CD1c-positive myeloid dendritic cell (primary cell): Measurements from ENCODE around the gene ATG16L1.

Experiments
- DNase-seq: peaks from one replicate; pipeline ENCODE4 v3.0.0-alpha.2; 2016; ENCODE audit errors: extremely low spot score

The ATG16L1 gene

DNA sequence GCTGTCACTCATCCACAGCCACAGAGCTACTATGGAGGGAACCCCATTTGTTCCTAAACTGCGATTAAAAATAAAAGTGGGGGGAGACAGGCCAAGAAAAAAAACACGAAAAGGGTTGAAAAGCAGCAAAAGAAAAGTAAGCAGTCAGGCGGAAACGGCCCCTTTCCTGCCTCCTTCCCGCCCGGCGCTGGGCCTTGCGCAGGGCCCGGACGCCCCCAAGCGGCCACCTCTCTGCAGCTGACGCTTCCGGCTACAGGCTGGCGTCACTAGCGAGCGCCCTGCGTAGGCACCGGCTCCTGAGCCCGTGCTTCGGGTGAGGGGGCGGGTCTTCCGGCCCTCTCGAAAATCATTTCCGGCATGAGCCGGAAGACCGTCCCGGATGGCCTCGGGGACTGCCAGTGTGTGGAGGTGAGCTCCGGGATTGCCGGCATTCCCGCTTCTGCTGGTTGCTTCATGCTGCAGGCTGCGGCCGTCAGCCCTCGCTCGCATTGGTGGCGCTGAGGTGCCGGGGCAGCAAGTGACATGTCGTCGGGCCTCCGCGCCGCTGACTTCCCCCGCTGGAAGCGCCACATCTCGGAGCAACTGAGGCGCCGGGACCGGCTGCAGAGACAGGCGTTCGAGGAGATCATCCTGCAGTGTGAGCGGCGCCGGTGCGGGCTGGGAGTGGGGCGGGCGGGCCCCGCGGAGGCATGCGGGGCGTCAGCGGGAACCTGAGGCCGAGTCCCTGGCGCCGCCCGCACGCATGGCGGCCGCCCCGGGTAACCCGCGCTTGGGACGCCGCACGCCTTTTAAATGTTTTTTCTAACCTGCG lies at the start of gene ATG16L1:
Gene ATG16L1, plus strand, starts transcription at position 368 of the 811 bp plus-strand sequence. Its CDS starts 155 bp downstream, at position 523.
- DNase-seq = peak; percentile 98

DNA sequence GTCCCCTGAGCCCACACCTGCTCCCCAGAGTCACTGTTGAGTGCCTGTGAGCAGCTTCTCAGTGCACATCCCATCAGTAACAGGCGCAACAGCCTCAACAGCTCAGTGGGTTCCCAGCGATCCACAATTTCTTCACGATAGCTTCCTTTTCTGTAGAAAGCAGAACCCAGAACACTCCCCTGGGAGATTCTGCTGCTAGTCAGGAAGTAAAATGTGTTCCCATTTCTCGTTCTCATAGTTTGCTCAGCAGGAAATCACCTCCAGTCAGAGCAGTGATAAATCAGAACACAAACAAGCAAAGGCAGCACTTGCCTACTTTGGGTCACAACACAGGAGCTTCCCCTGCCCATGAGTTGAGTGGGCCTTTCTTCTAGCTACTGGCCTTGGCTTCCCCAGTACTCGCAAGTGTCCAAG lies 48.9 kb upstream of the ATG16L1 start:
- DNase-seq = peak; percentile 86

DNA sequence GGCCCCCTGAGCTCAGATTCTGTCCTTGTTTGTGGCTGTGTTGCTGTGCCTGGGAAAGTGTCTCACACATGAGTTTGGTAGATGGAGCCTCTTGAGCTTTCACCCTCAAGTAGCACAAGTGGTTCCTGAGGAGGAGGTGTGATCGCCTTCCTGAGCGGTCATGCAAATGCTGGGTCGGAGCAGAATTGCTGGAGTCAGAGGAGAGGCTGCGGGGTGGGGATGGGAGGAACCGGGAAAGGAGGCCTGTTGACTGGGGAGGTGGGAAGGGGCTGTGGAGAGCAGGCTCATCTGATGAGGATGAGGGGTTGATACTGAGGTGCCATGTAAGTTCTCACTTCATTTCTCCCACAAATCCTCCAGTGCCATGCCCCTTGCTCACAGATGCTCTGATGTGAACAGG lies 48.4 kb upstream of the ATG16L1 start:
- no peak for DNase-seq

DNA sequence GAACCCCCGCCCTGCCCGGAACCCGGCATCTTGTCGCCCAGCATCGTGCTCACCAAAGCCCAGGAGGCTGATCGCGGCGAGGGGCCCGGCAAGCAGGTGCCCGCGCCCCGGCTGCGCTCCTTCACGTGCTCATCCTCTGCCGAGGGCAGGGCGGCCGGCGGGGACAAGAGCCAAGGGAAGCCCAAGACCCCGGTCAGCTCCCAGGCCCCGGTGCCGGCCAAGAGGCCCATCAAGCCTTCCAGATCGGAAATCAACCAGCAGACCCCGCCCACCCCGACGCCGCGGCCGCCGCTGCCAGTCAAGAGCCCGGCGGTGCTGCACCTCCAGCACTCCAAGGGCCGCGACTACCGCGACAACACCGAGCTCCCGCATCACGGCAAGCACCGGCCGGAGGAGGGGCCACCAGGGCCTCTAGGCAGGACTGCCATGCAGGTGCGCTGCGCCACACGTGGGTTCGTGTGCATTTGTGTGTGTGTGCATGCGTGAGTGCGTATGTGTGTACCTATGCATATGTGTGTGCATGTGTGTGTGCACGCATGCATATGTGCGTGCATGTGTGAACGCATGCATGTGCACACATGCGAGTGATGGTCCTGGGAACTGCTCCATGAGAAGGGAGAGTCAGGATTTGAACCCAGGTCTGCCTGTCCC lies 47.1 kb upstream of the ATG16L1 start:
- DNase-seq = no peak

DNA sequence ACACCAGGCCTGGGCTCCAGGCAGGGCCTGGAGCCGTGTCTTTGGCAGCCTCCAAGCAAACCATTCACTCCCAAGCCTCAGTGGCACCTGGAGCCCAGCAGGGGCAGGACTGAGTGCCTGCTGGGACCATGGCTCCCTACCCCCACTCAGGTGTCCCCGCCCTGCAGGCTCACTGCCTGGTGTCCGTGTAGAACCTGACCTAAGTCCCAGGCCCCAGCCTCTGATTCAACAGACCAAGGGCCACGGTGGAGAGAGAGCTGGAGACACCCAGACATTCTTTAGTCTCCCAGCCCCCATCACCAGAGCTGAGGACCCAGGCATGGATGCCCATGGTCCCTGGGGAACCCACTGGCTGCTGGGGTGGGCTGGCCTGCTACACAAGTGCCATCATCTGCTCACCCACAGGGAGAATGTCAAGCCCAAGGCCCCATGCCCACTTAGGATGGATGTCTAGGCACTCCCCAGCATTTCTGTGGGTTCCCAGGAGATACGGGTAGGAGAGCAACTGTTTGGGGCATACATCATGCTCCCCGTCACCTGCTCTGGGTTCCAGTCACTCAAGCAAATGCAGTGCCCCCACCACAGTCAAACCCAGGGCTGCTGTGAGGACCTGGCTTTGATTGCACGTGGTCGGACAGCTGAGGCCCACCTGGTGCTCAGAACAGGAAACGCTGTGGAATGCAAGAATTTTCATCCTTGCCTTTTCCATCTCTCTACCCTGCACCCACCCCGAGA lies 42.9 kb upstream of the ATG16L1 start:
- DNase-seq = no peak

DNA sequence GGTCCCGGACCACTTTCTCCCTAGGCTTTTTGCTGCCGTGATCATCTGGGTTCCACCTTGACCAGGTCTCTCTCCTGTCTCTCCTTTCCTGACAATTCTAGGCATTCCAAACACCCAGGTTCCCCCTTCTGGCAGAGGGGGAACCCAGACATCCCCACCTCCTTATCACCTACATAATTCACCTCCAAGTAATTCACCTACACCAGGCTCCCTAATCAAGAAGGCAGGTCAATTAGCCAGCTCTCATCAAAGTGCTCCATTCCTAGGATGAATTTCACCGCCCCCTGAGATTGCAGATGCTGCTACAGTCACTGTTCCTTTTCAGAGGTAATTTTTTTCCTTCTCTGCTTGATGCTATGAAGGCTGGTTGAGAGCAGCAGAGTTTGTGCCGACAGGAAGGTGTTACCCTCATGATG lies 42.3 kb upstream of the ATG16L1 start:
- DNase-seq = no peak

DNA sequence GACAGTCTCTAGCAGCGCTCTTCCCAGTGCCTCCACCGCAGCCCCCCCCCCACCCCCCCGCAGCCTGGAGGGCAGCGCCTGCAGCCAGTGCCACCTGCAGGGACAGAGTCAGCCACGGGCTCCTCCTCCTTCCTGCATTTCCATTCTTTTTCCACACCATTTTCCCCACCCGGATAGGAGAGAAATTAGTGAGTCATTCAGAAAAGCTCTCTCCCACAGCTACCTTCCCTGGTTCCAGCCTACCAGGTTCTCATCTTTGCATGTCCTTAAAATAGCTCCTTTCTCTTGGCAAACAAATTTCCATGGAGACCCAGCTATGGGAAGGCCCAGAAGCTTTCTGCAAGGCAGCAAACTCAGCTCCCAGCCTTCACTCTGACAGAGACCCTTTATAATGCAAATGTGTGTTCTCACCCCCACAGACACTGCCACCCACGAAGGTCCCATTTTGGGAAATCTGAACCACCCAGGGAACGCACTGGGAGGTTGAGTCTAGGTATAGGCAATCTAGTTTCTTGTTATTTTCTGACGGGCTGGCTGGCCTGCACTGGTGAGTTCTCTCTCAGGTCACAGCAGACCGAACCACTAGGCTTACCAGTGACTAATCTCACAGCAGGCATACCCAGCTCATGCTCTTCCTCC lies 41.8 kb upstream of the ATG16L1 start:
- DNase-seq = no peak

DNA sequence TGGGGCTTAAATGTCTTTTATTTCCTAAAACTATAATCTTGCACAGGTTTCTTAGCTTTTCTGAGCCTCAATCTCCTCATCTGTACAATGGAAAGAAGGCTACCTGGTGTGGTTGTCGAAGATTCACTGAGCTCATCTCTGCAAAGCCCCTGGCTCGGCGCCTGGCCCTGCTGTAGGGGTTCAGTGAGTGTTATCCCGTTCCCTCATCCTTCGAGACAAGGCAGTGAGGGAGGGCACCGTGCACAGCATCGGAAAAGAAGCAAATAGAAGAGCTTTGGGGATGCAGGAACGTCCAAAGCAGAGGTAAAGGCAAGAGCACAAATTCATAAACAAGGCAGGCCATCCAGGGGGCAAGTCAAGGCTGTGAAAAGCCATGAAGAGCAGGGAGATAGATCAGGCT lies 41.2 kb upstream of the ATG16L1 start:
- no peak for DNase-seq

DNA sequence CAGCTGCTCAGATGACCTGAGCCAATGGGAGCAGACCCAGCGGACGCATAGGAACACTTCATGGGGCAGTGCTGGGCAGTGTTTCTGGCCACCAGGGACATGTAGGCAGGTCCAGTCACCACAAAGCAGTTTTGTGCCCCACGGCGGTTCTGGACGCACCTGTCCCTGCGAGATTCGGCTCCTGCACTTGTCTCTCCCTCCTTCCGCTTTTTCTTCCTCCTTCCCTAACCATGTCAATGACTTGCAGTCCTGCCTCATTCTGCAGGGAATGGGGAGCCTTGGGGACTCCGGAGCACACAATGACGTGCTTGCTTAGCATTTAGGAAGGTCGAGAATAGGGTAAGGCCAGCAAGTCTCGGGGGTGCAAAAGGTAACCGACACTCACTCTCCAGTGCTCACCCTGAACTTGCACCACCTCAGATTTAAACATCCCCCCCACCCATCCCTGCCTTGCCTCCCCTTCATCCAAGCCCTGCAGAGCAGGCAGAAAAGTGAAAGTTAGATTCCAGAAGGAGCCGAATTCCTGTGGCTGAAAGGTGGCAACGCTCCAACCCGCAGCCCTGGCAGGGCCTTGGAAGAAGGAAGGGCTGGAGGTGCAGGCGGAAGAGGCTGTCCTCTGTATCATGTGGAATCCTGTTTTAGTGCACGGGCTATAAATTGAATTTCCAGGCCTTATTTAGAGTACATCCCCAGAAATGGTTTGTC lies 40.5 kb upstream of the ATG16L1 start:
- DNase-seq = no peak

DNA sequence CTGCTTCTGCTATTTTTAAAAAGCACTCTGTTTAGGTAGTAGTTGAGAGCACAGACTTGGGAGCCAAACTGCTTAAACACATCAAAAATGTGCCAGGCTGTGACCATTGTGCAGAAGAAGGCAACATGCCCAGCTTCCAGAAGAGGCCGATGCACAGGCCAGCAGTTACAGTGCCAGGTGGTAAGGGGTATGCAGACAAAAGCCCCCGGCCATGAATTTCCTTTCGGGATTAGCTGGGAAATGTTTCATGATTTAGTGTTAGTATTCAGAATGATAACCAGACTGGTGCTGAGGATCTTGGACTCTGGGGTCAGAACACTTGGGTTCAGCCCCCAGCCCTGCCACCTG lies 40.0 kb upstream of the ATG16L1 start:
- no peak for DNase-seq

DNA sequence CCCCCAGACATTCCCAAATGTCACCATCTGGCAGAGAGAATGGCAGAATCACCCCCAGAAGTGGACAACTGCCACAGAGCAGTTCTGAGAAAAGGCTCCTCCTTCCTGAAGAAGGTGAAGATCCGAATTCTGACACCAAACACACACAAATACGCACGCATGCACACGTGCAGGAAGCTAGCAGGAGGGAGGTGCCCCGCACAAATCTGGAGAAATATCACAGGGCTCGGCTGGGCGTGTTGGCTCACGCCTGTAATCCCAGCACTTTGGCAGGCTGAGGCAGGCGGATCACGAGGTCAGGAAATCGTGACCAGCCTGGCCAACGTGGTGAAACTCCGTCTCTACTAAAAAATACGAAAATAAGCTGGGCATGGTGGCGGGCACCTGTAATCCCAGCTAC lies 38.5 kb upstream of the ATG16L1 start:
- no peak for DNase-seq

DNA sequence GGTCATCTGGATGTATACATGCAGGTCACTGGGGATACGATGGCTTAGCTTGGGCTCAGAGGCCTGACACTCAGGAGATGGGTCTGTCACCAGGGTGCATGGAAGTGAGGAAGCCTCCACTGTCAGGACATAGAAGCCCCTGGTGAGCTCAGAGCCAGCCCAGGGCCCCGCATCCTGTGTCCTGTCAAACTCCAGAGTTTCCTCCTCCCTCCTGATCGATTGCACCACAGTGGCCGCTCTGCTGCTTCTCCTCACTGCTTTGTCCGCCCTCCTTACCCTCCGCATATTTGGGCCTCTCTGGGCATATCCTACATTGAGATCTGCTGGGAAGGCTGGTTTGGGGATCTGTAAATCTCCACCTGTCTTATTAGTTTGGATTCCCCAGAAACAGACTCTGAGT lies 37.5 kb upstream of the ATG16L1 start:
- no peak for DNase-seq

DNA sequence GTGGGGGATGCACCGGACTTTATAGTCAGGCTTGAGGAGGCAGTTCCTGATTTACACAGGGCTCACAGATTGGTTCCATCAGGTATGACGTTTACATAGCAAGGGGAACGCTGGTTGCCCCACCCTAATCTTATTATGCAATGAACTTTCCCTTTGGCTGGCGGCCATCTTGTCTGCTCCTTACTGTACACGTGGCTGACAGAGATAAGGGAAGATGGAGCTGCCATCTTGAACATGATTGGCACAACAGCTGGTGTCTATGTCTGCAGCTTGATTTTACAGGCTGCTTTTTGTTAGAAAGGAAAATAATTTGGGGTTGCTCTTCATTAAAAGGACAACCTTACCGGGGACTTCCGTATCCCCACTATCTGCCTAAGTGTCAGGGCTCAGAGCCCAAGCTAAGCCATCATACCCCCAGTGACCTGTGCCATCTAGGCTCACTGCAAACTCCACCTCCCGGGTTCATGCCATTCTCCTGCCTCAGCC lies 33.5 kb upstream of the ATG16L1 start:
- peak; percentile 52 for DNase-seq

DNA sequence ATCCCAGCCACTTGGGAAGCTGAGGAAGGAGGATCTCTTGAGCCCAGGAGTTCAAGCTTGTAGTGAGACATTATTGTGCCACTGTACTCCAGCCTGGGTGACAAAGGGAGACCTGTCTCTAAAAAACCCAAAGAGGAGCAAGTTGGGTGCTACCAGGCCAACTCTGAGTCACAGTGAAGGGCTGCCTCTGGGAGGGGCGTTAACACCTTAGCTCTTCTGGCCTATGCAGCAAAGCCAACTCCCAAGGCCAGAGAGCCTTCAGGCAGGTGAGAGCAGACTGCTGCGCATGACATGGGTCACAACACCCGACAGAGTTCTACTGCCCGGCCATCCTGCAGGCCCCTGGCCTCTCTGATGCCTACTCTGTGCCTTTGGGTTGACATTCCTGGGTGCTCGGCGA lies 32.6 kb upstream of the ATG16L1 start:
- DNase-seq = no peak

DNA sequence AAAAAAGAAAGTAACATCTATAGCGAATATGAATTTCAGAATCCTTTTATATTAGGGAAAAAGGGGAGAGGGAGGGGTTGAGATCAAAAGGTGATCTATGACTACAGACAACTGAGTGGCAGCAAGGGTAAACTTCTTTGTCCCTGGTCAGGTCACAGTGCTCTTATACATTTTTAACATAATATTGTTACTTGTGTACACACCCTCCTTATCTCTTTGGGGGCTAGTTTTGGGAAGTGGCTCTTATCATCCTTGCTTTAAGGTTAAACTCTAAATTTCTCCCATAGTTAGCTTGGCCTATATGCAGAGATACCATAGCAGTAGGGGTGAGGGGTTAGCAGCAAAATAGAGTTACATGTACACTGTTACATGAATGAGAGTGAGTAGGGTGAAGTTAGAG lies 31.6 kb upstream of the ATG16L1 start:
- DNase-seq = no peak

DNA sequence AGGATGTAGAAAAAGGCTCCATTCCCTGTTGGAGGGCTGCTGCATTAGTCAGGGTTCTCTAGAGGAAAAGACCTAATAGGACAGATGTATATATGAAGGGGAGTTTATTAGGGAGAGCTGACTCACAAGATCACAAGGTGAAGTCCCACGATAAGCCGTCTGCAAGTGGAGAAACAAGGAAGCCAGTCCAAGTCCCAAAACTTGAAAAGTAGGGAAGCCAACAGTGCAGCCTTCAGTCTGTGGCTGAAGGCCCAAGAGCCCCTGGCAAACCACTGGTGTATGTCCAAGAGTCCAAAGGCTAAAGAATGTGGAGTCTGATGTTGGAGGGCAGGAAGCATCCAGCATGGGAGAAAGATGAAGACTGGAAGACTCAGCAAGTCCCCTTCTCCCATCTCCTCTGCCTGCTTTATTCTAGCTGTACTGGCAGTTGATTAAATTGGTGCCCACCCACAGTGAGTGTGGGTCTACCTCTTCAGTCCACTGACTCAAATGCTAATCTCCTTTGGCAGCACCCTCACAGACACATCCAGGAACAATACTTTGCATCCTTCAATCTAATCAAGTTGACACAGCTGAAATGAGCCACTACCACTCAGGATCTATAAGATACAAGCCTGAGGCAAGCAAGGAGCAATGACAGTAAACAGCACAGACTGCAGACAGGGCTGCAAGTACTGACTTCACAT lies 30.0 kb upstream of the ATG16L1 start:
- no peak for DNase-seq

DNA sequence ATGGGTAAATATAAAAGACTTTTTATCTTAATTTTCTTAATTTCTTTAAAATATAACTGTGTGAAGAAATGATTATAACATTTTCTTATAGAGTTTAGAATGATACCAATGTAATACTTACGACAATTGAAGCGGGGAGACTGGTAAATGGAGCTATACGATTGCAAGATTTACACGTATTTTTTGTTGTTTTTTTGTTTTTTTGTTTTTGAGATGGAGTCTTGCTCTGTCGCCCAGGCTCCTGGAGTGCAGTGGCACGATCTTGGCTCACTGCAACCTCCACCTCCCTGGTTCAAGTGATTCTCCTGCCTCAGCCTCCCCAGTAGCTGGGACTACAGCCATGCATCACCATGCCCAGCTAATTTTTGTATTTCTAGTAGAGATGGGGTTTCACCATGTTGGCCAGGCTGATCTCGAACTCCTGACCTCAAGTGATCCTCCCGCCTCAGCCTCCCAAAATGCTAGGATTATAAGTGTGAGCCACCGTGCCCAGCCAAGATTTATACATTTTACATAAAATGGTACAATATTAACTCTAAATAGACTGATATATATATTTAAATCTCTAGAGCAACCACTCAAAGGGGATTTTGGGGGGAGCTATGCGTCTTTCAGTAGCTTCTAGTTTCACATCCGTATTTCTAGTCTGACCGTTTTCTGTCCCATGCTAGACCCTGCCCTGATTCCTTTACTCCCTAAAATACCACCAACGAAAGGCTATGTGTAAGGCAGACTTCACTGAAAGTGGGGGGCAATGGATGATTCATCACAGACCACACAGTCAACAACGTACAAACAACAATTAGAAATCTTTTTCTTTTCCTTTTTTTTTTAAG lies 28.2 kb upstream of the ATG16L1 start:
- DNase-seq = peak; percentile 50

DNA sequence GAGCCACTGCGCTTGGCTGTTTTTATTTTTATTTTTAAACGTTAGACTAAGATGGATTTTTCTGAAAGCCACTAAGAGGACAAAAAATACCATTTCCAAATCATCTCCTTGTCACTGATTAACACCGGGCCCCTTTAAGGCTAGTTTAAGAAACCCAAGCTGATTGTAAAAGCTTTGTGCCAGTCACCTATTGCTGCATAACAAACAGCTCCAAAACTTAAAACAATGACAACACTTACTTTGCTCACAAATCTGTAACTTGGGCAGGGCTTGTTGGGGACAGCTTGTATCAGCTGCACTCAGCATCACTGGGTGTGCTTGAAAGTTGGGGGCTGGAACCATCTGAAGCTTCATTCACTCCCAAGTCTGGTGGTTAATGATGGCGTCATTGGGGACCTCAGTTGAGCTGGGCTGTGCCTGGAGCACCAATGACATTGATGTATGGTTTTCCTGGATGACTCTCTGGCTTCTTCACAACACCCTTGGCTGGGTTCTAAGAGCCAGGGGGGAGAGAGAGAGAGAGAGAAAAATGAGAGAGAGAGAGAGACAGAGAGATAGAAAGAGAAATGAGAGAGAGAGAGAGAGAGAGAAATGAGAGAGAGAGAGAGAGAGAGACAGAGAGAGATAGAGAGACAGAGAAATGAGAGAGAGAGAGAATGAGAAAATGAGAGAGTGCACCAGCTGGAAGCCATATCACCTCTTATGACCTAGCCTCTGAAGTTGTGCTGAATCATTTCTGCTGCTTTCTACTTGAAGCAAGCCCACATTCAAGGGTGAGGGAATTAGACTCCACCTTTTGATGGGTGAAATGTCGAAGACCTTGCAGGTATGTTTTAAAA lies 26.0 kb upstream of the ATG16L1 start:
- DNase-seq = no peak

DNA sequence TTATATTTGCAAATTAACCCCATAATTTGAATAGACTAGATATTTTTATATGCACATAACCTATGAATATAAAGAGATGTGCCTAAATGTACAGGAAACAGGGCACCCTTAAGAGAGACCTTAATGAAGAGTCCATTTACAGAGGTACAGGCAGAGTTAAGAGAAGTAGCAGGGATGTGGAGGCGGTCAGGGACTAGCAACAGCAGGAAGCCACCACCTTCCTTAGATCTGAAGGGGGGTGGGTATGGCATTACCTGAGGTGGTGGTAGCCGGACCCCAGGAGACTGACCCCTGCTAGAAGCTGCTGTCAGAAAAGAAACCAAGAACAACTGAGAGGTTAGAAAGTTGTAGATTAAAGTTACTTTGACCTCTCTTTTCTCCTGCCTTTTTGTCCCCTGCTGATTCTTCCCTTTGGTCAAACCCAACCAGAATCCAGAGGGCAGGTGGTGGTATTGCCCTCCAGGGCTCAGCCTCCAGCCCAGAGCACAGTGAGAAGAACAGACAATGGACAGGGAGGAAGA lies 24.9 kb upstream of the ATG16L1 start:
- no peak for DNase-seq
